Measurements from ENCODE around the gene TOPBP1. TPM values are rescaled to one million over a fixed set of nuclear protein-coding genes. Genes with fewer than 3 reads are reported as not detected.
A peak's percentile ranks its signal among the peaks of the same experiment; 100 is the strongest.

The TOPBP1 gene
- total and polyA plus RNA-seq, 9 of the 15 experiments (the other 6 are each of a cell fraction or from before 2014, with no cell fraction given), result 16.6 to 77.6 (median 58.2) TPM

DNA sequence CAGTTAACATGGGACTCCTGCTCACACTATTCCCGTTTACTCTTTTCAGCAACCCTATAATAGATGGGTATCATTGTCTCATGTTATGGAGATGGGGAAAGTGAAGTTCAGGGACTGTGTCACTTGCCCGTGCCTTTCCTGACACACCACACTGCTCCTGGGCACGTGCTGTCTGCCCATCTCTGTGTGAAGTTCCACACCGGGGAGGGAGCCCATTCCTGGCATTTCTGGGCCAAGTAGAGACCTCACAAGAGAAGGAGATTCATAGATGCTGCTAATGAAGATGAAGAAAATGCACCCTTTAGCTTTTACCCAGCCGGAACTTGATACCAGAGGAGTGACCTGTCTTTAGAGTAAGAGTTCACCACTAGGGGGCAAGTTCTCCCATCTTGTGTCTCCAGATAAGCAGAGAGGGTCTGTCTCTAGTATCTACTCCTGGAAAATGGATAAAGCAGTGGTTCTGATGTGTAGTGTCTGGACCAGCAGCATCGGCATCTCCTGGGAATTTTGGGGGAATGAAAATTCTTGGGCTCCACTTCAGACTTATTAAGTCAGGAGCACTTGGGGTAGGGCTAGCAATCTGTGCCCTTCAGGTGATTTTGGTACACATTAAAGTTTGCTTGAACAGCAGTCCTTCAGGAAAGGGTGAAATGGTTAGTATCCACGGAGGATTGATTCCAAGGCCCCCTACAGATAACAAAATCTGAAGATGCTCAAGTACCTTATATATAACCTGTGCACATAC, 2.0 kb upstream of the TOPBP1 start:
- Histone ChIP-seq H3K27me3 (ENCODE audit: control insufficient read depth in 2 of 2, insufficient read depth in 2 of 2, low read length in 2 of 2) (no peaks in the 10 kb centered on the region), H3K9me3 (replicated peaks; ENCODE audit: control insufficient read depth, insufficient read depth, low read depth, low read length) (no peaks in the 10 kb centered on the region), H4K20me1 (replicated peaks; ENCODE audit: control insufficient read depth, insufficient read depth, low read length) (no peaks in the 10 kb centered on the region), H3K27ac (ENCODE audit: extremely low read depth, low read depth, low read length) (no peak overlapping the region), H3K79me2 (ENCODE audit: control insufficient read depth, insufficient read depth, low read length) (peaks cover 42% of the 10 kb centered on the region), H3K4me1 (replicated peaks in 1 of 2; ENCODE audit: control insufficient read depth in 2 of 2, insufficient read depth in 2 of 2, low read length in 2 of 2) (peaks cover 0 to 15% of the 10 kb centered on the region in 2 experiments; a peak in 2 of 5 replicates), H3K4me2 (ENCODE audit: insufficient read depth, low read length) (peak overlapping the region; percentile 37; the same call in 1 of the 2 replicates), H3K9me1 (ENCODE audit: control insufficient read depth, insufficient read depth, low read length) (no peaks in the 10 kb centered on the region), H3K9ac (ENCODE audit: insufficient read depth in 1 of 2, low read depth in 2 of 2, low read length in 2 of 2) (no peak overlapping the region; a peak in 1 of 4 replicates), H3K4me3 (no peak overlapping the region), H3K36me3 (ENCODE audit: control insufficient read depth, insufficient read depth, low read length) (peaks cover 16% of the 10 kb centered on the region; the same call in 2 of the 3 replicates), H2AFZ (ENCODE audit: low read depth, low read length) (peak overlapping the region; percentile 82)
- ChIA-PET CTCF (ENCODE audit: low intra/inter-chr PET ratio) (interaction anchor here (1.1 to 1.2 kb wide), 2 partner anchors 114 to 263 kb away, joined by 3 read pairs; no protein-coding TSS in a partner anchor), POLR2A (interaction anchor here (1.0 to 1.2 kb wide), 2 partner anchors 13 to 143 kb away, joined by 3 read pairs; no protein-coding TSS in a partner anchor)
- FAIRE-seq (peak; percentile 92), DNase-seq (ENCODE audit: extremely low read depth in 1 of 4, low spot score in 3 of 4) (peak; percentile 37 to 79 (median 51)), ATAC-seq (peak; percentile 76)
- 3% methylated on average over 5 of the region's 7 CpGs for WGBS (ENCODE audit: insufficient coverage, low coverage, missing lambda C conversion rate)
- intact Hi-C loops (cut with micrococcal nuclease), result loop anchor here (1.0 to 5.0 kb wide), 4 partner anchors 84 to 239 kb away; partner anchors contain the start of genes SRPRB and TF
- in situ Hi-C loops (cut with MboI), result loop anchor here (25.0 kb wide), 1 partner anchor 249 kb away; no protein-coding TSS in a partner anchor
- no TSS peak for BruUV-seq (replicated peaks)
- TF ChIP-seq ARNT (IDR thresholded peaks at IDR 0.05) (no peak), NFE2L1 (tag; IDR thresholded peaks at IDR 0.05; ENCODE audit: borderline replicate concordance, low read depth) (no peak), HDAC2 (IDR thresholded peaks at IDR 0.05) (no peak), SMAD2 (IDR thresholded peaks at IDR 0.05; ENCODE audit: low read depth, low read length) (no peak), NR2C2 (CRISPR knock-in tag; IDR thresholded peaks at IDR 0.05) (0 out of 2 replicates have a peak, but pooled peaks have one; percentile 40), NR2C2 (tag; IDR thresholded peaks at IDR 0.05) (peak; percentile 80), FOXA1 (IDR thresholded peaks at IDR 0.05; ENCODE audit: borderline replicate concordance) (no peak), TEAD4 (IDR thresholded peaks at IDR 0.05; ENCODE audit: low read length) (no peak), TEAD4 (CRISPR knock-in tag; IDR thresholded peaks at IDR 0.05; ENCODE audit: borderline replicate concordance) (no peak), ZNF253 (CRISPR knock-in tag; conservative IDR thresholded peaks at IDR 0.05) (no peak), RAD21 (CRISPR knock-in tag; conservative IDR thresholded peaks at IDR 0.05 in 1 of 2, IDR thresholded peaks at IDR 0.05 in 1 of 2) (peak in 1 of 2 experiments; percentile 67; a peak in 3 of 4 replicates), YY1 (IDR thresholded peaks at IDR 0.05; ENCODE audit: borderline replicate concordance in 1 of 3, control insufficient read depth in 1 of 3, extremely low read depth in 1 of 3, insufficient read depth in 3 of 3, insufficient read length in 1 of 3, insufficient replicate concordance in 2 of 3, low read depth in 1 of 3, low read length in 2 of 3) (no peak), ZNF165 (CRISPR knock-in tag; IDR thresholded peaks at IDR 0.05; ENCODE audit: borderline replicate concordance) (no peak)
- TF ChIP-seq, protein P1, sequence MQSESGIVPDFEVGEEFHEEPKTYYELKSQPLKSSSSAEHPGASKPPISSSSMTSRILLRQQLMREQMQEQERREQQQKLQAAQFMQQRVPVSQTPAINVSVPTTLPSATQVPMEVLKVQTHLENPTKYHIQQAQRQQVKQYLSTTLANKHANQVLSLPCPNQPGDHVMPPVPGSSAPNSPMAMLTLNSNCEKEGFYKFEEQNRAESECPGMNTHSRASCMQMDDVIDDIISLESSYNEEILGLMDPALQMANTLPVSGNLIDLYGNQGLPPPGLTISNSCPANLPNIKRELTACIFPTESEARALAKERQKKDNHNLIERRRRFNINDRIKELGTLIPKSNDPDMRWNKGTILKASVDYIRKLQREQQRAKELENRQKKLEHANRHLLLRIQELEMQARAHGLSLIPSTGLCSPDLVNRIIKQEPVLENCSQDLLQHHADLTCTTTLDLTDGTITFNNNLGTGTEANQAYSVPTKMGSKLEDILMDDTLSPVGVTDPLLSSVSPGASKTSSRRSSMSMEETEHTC (IDR thresholded peaks at IDR 0.05), result no peak
- TF ChIP-seq, protein P2, sequence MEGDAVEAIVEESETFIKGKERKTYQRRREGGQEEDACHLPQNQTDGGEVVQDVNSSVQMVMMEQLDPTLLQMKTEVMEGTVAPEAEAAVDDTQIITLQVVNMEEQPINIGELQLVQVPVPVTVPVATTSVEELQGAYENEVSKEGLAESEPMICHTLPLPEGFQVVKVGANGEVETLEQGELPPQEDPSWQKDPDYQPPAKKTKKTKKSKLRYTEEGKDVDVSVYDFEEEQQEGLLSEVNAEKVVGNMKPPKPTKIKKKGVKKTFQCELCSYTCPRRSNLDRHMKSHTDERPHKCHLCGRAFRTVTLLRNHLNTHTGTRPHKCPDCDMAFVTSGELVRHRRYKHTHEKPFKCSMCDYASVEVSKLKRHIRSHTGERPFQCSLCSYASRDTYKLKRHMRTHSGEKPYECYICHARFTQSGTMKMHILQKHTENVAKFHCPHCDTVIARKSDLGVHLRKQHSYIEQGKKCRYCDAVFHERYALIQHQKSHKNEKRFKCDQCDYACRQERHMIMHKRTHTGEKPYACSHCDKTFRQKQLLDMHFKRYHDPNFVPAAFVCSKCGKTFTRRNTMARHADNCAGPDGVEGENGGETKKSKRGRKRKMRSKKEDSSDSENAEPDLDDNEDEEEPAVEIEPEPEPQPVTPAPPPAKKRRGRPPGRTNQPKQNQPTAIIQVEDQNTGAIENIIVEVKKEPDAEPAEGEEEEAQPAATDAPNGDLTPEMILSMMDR (IDR thresholded peaks at IDR 0.05 in 2 of 3, conservative IDR thresholded peaks at IDR 0.05 in 1 of 3; ENCODE audit: insufficient read depth in 2 of 3, low read depth in 1 of 3, low read length in 3 of 3), result peak; percentile 60 to 65 (median 62)
